GM19035 (cell line): ENCODE results near the gene ARAP1.

Experiments
- ATAC-seq: cut with Tn5 transposase; IDR thresholded peaks from one replicate; pipeline ENCODE4 v1.9.1; 2021; ENCODE audit not compliant: unreplicated experiment

ARAP1 gene

GRCh38 chr11:72764503-72764902 is 12.3 kb upstream of the ARAP1 start:
- ATAC-seq = no peak

- no peak for ATAC-seq
These were observed 11.6 kb upstream of the ARAP1 start for GRCh38 chr11:72763823-72764222.

GRCh38 chr11:72762641-72763304 is 10.6 kb upstream of the ARAP1 start:
- no peak for ATAC-seq

- no peak for ATAC-seq
These were observed 8.6 kb upstream of the ARAP1 start for GRCh38 chr11:72760539-72761405.

GRCh38 chr11:72759468-72759985 is 7.3 kb upstream of the ARAP1 start:
- no peak for ATAC-seq

- no peak for ATAC-seq
These were observed 6.6 kb upstream of the ARAP1 start for GRCh38 chr11:72758690-72759389.

- no peak for ATAC-seq
These were observed 6.1 kb upstream of the ARAP1 start for GRCh38 chr11:72758304-72758689.

- ATAC-seq = no peak
These were observed 3.6 kb upstream of the ARAP1 start for GRCh38 chr11:72755713-72756285.

- ATAC-seq = no peak
These were observed 2.4 kb upstream of the ARAP1 start for GRCh38 chr11:72754544-72755155.

GRCh38 chr11:72754149-72754543 is 1.9 kb upstream of the ARAP1 start:
- ATAC-seq = no peak

- ATAC-seq = no peak
These were observed 1.3 kb upstream of the ARAP1 start for GRCh38 chr11:72753341-72754148.

- no peak for ATAC-seq
These were observed 806 bp downstream of the ARAP1 start for GRCh38 chr11:72751116-72752087.

- no peak for ATAC-seq
These were observed 1.6 kb downstream of the ARAP1 start for GRCh38 chr11:72750556-72751115.

- no peak for ATAC-seq
These were observed 2.1 kb downstream of the ARAP1 start for GRCh38 chr11:72750086-72750485.

GRCh38 chr11:72747289-72747855 is 4.8 kb downstream of the ARAP1 start:
- no peak for ATAC-seq

GRCh38 chr11:72746821-72747220 is 5.4 kb downstream of the ARAP1 start:
- ATAC-seq = no peak

- no peak for ATAC-seq
These were observed 6.2 kb downstream of the ARAP1 start for GRCh38 chr11:72745925-72746550.

GRCh38 chr11:72745511-72745910 is 6.7 kb downstream of the ARAP1 start:
- ATAC-seq = no peak
